Fibroblast of skin of right biceps (primary cell): Measurements from ENCODE around the gene DGKG.
A peak's percentile ranks its signal among the peaks of the same experiment; 100 is the strongest.

Experiments used
- DNase-seq: peaks from one replicate; pipeline ENCODE4 v3.0.0-alpha.2; 2013

Gene DGKG

DNA sequence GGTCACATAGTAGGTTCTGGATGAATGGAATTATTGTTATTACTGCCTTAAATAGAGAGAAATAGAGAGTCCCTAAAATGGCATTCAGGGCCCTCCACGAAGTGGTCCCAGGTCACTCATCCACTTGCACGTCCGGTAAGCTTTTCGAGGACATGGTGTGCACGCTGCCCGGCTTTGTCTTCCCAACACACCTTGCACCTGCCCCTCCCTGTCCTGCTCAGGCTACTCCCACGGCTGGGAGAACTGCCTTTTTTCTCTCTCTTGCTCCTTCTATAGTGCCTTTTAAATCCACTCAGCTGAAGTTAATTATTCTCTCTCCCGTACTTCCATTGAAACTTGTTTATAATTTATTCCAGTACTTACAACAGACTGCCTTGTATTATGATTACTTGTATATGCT is 5.6 kb upstream of the DGKG start:
- no peak for DNase-seq

- no peak for DNase-seq
Observed at GRCh38 chr3:186366206-186366605, 4.2 kb upstream of the DGKG start.

- DNase-seq: peak; percentile 6
Observed at GRCh38 chr3:186365202-186365974, 3.4 kb upstream of the DGKG start.

- DNase-seq: peak; percentile 7
Observed at GRCh38 chr3:186362988-186363387, 954 bp upstream of the DGKG start.

DNA sequence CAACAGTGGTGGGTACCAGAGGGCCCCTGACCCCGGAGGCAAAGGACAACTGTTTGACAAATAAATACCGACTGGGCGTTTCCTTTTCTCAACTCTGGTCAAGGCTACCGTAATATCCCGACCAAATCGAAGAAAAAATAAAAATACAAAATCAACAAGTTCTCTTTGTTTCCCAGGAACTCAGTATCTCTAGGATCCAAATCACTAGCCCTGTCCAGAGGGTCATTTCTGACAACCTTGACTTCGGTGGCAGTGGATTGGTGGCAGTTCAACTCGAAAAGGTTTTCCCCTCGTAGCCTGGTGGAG is 456 bp upstream of the DGKG start:
- DNase-seq: no peak

DNA sequence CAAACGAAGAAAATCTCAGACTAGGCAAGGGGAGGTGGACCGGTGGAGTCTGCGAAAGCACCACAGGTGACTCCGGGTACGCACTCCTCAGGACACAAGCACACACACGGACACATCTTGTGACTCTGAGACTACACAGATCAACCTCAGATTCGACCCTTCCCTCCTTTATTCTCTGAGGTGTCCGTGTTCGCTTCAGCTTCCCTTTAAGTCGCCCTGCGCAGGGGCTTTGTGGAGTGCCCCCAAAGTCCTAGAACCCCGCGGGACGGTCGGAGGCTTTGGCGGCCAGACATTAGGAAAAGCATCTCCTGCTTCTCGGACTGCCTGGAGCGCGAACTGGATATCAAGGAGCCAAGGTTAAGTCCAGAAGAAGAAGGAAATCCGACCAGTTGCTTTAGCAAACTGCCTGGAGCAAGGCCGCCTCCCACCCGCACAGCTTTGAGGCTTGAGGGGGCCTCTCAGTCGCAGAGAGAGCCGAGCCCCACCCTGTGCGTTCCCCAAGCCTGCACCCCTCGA is 730 bp downstream of the DGKG start:
- no peak for DNase-seq

- no peak for DNase-seq
Observed at GRCh38 chr3:186360779-186361178, 1.3 kb downstream of the DGKG start.

DNA sequence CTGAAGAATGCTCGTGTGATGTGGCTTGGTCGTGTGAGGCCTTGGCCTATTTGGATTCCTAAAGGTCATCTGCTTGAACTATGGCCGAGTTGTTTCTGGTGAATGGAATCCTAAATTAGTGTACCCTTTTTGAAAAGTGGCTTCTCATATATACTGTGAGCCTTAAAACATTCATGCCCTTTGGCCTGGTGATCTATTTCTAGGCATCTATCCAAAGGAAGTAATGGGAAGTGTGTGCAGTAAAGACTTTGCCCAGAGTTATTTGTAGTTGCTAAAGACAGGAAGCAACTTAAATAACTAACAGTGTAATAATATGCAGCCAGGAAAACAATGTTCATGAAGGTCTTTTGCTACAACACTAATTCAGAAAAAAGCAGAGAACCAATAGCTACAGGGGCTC is 3.0 kb downstream of the DGKG start:
- DNase-seq: no peak

GRCh38 chr3:186356152-186356551 is 5.9 kb downstream of the DGKG start:
- DNase-seq: no peak

GRCh38 chr3:186354100-186354499 is 7.9 kb downstream of the DGKG start:
- DNase-seq: peak; percentile 6

- no peak for DNase-seq
Observed at GRCh38 chr3:186352369-186352768, 9.7 kb downstream of the DGKG start.

- no peak for DNase-seq
Observed at GRCh38 chr3:186342197-186342596, 19.8 kb downstream of the DGKG start.

- peak; percentile 4 for DNase-seq
Observed at GRCh38 chr3:186340204-186340603, 21.8 kb downstream of the DGKG start.

- no peak for DNase-seq
Observed at GRCh38 chr3:186339180-186339918, 22.7 kb downstream of the DGKG start.

DNA sequence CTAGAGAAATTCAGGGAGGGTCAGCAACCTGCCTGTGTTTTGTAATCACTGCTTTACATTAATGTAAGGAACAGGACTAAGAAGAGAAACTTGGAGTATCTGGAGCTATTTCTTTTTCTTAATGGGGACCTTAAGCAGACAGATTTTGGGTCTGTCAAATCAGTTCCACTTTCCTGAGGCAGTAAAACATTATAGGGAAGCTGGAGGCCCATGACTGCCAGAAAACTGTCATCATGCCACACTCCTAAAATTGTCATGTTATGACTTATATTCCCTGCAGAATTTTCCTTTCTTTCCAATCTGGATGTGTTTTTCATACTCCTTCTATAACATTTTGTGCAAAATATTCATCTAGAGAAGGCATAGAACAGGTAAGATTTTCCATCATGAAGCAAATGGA is 28.8 kb downstream of the DGKG start:
- no peak for DNase-seq

DNA sequence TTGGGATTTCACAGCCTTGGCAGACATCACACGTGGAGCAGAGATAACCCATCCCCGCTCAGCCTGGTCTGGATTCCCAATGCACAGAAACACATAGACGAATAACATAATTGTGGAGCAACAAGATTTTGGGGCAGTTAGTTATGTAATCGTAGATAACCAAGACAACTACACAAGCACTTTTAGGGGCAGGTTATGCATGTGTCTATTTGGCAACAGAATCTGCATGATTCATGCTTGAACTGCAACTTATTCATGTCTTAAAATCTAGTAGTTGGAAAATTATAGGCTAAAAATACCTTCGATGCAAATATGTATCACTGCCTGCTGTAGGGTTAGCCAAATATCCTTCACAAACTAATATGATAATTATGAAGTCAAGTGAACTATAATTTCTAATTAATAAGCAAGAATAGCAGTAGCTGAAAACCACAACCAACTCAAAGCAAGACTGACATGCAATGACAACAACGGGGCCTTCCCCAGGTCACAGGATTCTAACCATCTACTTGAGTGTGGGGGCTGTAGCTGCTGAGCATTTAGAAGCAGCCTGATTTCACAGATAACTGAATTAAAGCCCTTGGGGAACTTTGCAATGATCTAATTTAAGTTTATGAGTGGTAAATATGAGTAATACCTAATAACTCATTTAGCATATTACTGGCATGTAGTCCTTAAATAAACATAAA is 31.1 kb downstream of the DGKG start:
- DNase-seq: no peak

DNA sequence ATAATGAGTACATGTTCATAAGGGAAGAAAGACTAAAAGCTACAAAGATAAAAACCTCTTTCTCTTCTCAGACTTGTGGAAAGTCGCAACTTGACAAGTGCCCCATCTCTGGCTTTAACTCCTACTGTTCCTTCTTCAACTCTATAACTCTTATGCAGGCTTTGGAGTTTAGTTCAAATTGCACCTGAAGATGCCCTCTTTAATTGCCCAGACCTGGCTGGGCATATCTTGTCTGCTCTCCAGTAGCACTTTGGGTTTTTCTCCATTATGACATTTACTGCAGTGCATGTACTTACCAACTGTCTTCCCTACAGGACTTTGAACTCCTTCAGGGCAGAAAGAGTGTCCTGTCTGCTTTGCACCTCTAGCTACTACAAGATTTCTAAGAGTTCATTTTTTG is 32.4 kb downstream of the DGKG start:
- DNase-seq: no peak

DNA sequence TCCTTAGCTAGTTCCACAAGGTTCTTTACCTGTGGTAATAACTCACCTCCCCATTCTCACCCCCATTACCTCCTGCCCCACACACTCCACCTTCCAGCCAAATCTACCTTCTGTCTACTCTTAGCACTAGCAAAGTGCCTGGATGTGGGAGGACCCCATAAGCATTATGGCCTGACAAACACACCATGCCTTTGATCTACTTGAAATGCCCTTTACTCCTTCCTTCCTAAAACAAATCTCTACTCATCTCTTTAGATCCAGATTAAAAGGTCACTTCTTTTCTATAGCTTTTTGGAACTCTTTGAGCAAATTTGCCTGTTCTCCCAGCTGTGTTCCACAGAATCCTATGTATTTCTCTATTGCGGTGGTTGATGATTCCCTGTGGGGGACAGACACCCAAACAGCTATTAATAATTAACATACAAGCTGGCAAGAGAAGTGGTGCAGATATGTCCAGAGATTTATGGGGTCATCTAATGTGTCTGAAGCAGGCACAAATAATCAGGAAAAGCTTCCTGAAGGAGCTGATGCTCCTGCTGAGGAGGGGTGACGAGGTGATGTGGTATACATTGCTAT is 34.0 kb downstream of the DGKG start:
- DNase-seq: no peak

GRCh38 chr3:186322761-186323160 is 39.3 kb downstream of the DGKG start:
- DNase-seq: no peak

- DNase-seq: no peak
Observed at GRCh38 chr3:186321746-186322145, 40.3 kb downstream of the DGKG start.

DNA sequence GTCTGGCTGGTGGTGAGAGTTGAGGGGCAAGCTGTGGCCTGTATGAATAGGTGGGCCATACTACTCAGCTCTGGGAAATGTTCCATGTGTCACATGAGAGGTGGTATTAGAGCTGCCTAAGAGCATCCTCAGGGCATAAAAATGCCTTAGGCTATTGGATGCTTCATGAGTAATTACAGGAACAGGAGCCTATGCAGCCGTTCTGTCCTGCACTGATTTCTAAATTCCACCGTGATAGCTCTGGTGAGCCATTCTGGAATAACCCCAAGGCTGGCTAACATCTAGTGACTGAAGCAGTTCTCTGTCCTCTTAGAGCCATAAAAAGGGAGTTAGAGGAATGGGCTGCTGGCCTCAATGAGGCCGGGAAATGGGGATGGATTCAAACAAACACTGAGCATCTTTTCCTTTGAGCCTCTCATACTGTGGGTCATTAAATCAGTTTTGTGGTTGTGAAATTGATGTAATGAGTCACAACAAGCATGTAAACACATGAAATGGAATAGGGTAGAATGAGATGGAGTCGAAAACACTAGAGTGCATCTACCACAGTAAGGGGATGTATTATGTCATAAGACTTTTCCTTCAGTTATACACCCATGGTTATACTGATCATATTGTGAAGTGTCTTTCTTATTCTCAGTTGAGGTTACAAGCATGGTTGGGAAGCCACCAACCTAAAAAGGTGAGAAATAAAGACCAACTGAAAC is 41.0 kb downstream of the DGKG start:
- peak; percentile 5 for DNase-seq

DNA sequence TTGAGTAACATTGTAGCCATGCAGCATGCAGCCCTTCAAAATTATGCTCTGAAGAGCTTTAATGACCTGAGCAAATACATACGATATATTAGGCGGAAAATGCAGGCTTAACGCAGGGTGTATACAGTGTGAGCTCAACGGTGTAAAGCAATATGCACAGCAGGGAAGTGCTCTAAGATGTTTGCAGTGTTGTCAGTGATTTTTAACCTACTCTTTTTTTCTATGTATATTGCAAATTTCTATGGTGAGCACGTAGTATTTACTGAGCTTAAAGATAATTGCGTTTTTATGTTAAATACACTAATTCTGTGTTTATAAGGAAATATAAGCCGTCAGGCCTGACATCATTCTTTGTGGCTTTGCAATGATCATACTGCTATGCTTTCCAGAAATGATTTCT is 42.1 kb downstream of the DGKG start:
- no peak for DNase-seq

DNA sequence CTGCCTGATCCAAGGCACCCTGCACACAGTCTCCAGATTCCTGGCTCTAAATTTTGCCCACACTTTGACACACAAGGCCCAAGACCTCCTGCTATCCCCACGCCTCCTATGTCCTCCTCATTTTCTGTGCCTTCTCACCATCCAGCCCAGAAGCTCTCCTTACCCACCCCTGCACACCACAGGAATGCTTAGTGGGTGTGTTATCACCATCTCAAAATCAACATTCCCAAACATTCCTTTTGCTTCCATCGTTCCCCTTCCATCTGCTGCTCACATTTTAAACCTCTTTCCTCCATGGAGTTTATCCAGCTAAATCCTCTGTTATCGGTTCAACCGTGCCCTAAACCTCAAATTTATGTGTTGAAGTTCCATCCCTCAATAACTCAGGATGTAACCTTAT is 43.9 kb downstream of the DGKG start:
- peak; percentile 66 for DNase-seq
